ENCODE results near the gene SURF1.

- no peak for TF ChIP-seq MEF2D (tag; conservative IDR thresholded peaks at IDR 0.05; ENCODE audit: low read depth)
- TF ChIP-seq SMAD1 (IDR thresholded peaks at IDR 0.05; ENCODE audit: low read depth, low read length, partially characterized antibody) = no peak
- TF ChIP-seq, protein P1, sequence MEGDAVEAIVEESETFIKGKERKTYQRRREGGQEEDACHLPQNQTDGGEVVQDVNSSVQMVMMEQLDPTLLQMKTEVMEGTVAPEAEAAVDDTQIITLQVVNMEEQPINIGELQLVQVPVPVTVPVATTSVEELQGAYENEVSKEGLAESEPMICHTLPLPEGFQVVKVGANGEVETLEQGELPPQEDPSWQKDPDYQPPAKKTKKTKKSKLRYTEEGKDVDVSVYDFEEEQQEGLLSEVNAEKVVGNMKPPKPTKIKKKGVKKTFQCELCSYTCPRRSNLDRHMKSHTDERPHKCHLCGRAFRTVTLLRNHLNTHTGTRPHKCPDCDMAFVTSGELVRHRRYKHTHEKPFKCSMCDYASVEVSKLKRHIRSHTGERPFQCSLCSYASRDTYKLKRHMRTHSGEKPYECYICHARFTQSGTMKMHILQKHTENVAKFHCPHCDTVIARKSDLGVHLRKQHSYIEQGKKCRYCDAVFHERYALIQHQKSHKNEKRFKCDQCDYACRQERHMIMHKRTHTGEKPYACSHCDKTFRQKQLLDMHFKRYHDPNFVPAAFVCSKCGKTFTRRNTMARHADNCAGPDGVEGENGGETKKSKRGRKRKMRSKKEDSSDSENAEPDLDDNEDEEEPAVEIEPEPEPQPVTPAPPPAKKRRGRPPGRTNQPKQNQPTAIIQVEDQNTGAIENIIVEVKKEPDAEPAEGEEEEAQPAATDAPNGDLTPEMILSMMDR (IDR thresholded peaks at IDR 0.05 in 2 of 3, conservative IDR thresholded peaks at IDR 0.05 in 1 of 3; ENCODE audit: insufficient read depth in 2 of 3, low read depth in 1 of 3, low read length in 3 of 3) = no peak
- TF ChIP-seq ZNF280B (CRISPR knock-in tag; IDR thresholded peaks at IDR 0.05) = no peak
Observed at GRCh38 chr9:133331221-133331620, 25.1 kb downstream of the SURF1 start.
